ENCODE data around the gene WSB1.

WSB1 gene

DNA sequence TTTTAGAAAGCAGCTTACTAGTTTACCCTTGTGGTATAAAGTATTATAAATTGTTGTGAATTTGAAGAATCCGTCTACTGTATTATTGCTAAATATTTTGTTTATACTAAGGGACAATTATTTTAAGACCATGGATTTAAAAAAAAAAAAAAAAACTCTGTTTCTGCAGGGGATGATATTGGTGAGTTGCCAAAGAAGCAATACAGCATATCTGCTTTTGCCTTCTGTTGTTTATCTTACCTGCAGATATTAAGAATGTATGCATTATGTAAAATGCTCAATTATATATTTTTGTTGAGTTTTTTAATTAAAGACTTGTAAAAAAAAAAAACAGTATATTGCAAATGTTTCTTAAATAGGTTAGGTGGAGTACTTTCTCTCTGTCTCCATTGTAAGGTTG, 19.4 kb downstream of the WSB1 start:
- FAIRE-seq = no peak
- TF ChIP-seq SPI1 (IDR thresholded peaks at IDR 0.05; ENCODE audit: low read depth, low read length) (no peak), TAF1 (IDR thresholded peaks at IDR 0.05; ENCODE audit: low read depth, low read length) (no peak), PAX5 (IDR thresholded peaks at IDR 0.05; ENCODE audit: insufficient read depth, low read length, severe bottlenecking) (no peak), POU2F2 (IDR thresholded peaks at IDR 0.05; ENCODE audit: low read depth, low read length) (no peak), POLR2AphosphoS5 (IDR thresholded peaks at IDR 0.05; ENCODE audit: low read depth, low read length) (no peak), POLR2A (IDR thresholded peaks at IDR 0.05; ENCODE audit: low read depth, low read length) (no peak)

DNA sequence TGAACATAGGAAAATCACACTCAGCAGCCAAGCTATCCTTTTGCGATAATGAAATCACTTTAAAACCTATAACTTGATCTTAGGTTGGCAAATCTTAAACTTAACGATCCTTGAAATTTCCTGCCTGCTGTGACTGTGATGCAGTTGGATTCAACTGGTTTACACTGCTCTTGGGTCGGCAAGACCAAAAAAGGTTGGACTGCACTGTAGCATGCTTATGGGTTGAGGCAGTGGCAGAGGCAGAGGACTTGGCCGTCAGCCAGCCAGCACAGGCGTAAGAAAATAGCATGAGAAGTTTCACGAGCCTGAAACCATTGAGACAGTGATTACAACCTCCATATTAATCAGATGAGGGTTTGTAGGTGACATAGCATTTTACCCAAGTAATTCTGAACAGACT, 21.4 kb downstream of the WSB1 start:
- no peak for TF ChIP-seq POLR2AphosphoS5 (IDR thresholded peaks at IDR 0.05; ENCODE audit: low read depth, low read length)
- no peak for TF ChIP-seq TAF1 (IDR thresholded peaks at IDR 0.05; ENCODE audit: low read depth, low read length)
- TF ChIP-seq POLR2A (IDR thresholded peaks at IDR 0.05; ENCODE audit: low read depth, low read length) = no peak
- no peak for TF ChIP-seq SPI1 (IDR thresholded peaks at IDR 0.05; ENCODE audit: low read depth, low read length)
- no peak for TF ChIP-seq POU2F2 (IDR thresholded peaks at IDR 0.05; ENCODE audit: low read depth, low read length)
- TF ChIP-seq PAX5 (IDR thresholded peaks at IDR 0.05; ENCODE audit: insufficient read depth, low read length, severe bottlenecking) = no peak
- FAIRE-seq = no peak
- DNase-seq (ENCODE audit: insufficient read length, low spot score) = no peak

More for the DNA sequence above, 19.4 kb downstream of the WSB1 start:
- no peak for DNase-seq (ENCODE audit: insufficient read length, low spot score)

DNA sequence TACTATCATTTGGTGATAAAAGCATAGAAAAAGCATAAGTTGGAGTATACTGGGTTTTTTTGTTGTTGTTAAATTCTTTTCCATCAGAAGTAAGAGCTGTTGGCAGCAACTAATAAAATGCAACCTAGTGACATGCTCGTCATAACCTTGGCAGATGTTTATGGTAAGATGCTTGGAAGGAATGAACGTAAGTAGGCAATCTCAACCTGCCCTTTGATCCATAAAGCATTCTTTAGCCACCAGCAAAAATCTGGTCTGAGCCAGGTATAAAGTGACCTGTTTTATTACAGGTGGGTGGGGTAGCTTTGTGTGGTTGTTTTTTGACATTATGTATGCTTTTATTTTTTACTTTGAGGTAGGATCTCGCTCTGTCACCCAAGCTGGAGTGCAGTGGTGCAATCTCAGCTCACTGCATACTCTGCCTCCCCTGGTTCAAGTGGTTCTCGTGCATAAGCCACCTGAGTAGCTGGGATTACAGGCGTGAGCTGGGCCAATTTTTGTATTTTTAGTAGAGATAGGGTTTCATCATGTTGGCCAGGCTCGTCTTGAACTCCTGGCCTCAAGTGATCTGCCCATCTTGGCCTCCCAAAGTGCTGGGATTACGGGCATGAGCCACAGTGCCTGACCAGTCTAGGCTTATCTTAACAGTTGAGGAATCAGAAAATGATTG, 22.0 kb downstream of the WSB1 start:
- DNase-seq (ENCODE audit: insufficient read length, low spot score) (no peak), FAIRE-seq (no peak)
- TF ChIP-seq POLR2A (IDR thresholded peaks at IDR 0.05; ENCODE audit: low read depth, low read length) (no peak), POU2F2 (IDR thresholded peaks at IDR 0.05; ENCODE audit: low read depth, low read length) (no peak), POLR2AphosphoS5 (IDR thresholded peaks at IDR 0.05; ENCODE audit: low read depth, low read length) (no peak), SPI1 (IDR thresholded peaks at IDR 0.05; ENCODE audit: low read depth, low read length) (no peak), TAF1 (IDR thresholded peaks at IDR 0.05; ENCODE audit: low read depth, low read length) (no peak), PAX5 (IDR thresholded peaks at IDR 0.05; ENCODE audit: insufficient read depth, low read length, severe bottlenecking) (no peak)

DNA sequence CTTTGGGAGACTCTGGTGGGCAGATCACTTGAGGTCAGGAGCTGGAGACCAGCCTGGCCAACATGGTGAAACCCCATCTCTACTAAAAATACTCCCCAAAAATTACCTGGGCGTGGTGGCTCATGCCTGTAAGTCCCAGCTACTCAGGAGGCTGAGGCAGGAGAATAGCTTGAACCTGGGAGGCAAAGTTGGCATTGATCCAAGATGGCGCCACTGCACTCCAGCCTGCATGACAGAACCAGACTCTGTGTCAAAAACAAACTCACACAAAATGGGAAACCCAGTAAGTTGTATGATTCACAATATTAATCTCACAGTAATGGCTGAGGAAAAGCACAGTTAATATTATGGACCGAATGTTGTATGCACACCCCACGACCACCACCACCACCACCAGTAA, 24.3 kb downstream of the WSB1 start:
- FAIRE-seq (no peak), DNase-seq (ENCODE audit: insufficient read length, low spot score) (no peak)
- TF ChIP-seq SPI1 (IDR thresholded peaks at IDR 0.05; ENCODE audit: low read depth, low read length) = no peak
- TF ChIP-seq TAF1 (IDR thresholded peaks at IDR 0.05; ENCODE audit: low read depth, low read length) = no peak
- no peak for TF ChIP-seq POLR2A (IDR thresholded peaks at IDR 0.05; ENCODE audit: low read depth, low read length)
- no peak for TF ChIP-seq POLR2AphosphoS5 (IDR thresholded peaks at IDR 0.05; ENCODE audit: low read depth, low read length)
- TF ChIP-seq PAX5 (IDR thresholded peaks at IDR 0.05; ENCODE audit: insufficient read depth, low read length, severe bottlenecking) = no peak
- no peak for TF ChIP-seq POU2F2 (IDR thresholded peaks at IDR 0.05; ENCODE audit: low read depth, low read length)

DNA sequence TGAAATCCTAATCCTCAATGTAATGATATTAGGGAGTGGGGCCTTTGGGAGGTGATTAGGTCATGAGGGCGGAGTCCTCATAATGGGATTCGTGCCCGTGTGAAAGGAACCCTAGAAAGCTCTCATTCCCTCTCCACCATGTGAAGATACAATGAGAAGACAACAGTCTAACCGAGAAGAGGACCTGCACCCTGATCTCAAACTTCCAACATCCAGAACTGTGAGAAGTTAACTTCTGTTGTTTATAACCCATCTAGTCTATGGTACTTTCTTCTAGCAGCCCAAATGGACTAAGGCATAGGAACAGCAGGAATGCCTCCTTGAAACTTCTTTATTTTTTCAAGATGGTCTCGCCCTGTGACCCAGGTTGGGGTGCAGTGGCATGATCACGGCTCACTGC, 24.7 kb downstream of the WSB1 start:
- TF ChIP-seq POLR2A (IDR thresholded peaks at IDR 0.05; ENCODE audit: low read depth, low read length) (no peak), PAX5 (IDR thresholded peaks at IDR 0.05; ENCODE audit: insufficient read depth, low read length, severe bottlenecking) (no peak), SPI1 (IDR thresholded peaks at IDR 0.05; ENCODE audit: low read depth, low read length) (no peak), POLR2AphosphoS5 (IDR thresholded peaks at IDR 0.05; ENCODE audit: low read depth, low read length) (no peak)
- no peak for FAIRE-seq
- DNase-seq (ENCODE audit: insufficient read length, low spot score) = no peak

DNA sequence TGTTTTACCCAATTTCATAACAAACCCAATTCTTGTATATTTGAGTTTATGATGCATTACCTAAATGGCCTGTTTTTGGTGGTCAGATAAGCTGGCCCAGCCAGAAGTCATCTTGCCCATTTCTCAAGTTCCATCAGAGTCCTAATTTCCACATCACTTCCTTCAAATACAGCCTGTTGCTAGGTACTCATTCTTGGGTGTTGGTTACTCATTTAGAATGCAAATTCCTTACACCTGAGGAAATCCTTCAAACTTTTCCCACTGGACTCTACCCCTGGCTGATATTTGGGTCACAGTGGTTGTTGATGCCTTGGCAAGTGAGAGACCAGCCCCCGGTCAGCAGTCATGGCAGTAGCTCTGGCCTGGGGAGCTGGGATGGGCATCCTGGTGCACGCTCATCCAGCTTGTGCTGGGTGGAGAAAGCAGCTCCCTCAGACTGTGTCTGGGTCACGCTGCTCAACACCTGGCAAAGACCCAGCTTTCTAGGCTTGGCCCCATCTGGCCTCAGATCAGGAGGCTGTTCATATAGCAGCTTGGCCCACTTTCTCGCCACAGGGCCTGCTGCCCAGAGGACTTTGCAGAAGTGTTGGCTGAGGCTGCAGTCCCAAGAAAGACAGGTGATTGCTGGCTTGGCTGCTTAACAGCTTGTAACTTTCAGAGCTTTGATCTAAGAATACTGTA, 25.8 kb downstream of the WSB1 start:
- DNase-seq (ENCODE audit: insufficient read length, low spot score) (no peak), FAIRE-seq (no peak)
- TF ChIP-seq POU2F2 (IDR thresholded peaks at IDR 0.05; ENCODE audit: low read depth, low read length) (no peak), TAF1 (IDR thresholded peaks at IDR 0.05; ENCODE audit: low read depth, low read length) (no peak), POLR2A (IDR thresholded peaks at IDR 0.05; ENCODE audit: low read depth, low read length) (no peak), PAX5 (IDR thresholded peaks at IDR 0.05; ENCODE audit: insufficient read depth, low read length, severe bottlenecking) (no peak), SPI1 (IDR thresholded peaks at IDR 0.05; ENCODE audit: low read depth, low read length) (no peak), POLR2AphosphoS5 (IDR thresholded peaks at IDR 0.05; ENCODE audit: low read depth, low read length) (no peak)

DNA sequence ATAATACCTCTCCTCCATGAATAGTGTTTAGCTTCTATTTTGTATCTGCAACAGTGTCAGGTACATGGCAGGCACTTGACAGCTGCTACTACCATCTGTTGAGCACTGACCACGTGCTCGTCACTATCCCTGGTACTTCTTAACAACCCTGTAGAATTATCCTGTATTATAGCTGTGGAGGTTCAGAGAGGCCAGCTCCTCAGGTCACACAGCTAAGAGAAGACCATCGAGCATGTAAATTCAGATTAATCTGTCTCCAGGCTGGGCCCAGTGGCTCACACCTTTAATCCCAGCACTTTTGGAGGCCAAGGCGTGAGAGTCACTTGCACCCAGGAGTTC, 26.3 kb downstream of the WSB1 start:
- DNase-seq (ENCODE audit: insufficient read length, low spot score) (no peak), FAIRE-seq (no peak)
- TF ChIP-seq TAF1 (IDR thresholded peaks at IDR 0.05; ENCODE audit: low read depth, low read length) (no peak), POLR2A (IDR thresholded peaks at IDR 0.05; ENCODE audit: low read depth, low read length) (no peak), SPI1 (IDR thresholded peaks at IDR 0.05; ENCODE audit: low read depth, low read length) (no peak), POU2F2 (IDR thresholded peaks at IDR 0.05; ENCODE audit: low read depth, low read length) (no peak), POLR2AphosphoS5 (IDR thresholded peaks at IDR 0.05; ENCODE audit: low read depth, low read length) (no peak), PAX5 (IDR thresholded peaks at IDR 0.05; ENCODE audit: insufficient read depth, low read length, severe bottlenecking) (no peak)

DNA sequence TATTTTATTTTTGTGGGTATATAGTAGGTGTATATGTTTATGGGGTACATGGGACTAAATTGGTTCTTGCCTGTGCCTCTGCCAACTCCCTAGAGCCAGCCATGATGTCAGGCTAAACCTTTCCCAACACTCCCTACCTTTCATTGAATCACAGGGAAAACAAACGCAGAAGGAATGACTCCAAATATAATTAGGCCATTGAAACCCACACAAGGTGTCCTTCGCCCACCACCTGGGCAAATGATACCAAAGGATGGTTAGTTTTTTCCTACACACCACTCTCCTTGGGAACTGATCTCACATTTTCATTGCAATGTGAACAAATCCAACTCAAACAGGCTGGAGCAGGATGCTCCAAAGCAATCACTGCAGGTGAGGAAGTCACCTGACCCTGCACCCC, 27.5 kb downstream of the WSB1 start:
- TF ChIP-seq POLR2AphosphoS5 (IDR thresholded peaks at IDR 0.05; ENCODE audit: low read depth, low read length) = no peak
- TF ChIP-seq PAX5 (IDR thresholded peaks at IDR 0.05; ENCODE audit: insufficient read depth, low read length, severe bottlenecking) = no peak
- no peak for TF ChIP-seq TAF1 (IDR thresholded peaks at IDR 0.05; ENCODE audit: low read depth, low read length)
- no peak for TF ChIP-seq POU2F2 (IDR thresholded peaks at IDR 0.05; ENCODE audit: low read depth, low read length)
- TF ChIP-seq SPI1 (IDR thresholded peaks at IDR 0.05; ENCODE audit: low read depth, low read length) = no peak
- TF ChIP-seq POLR2A (IDR thresholded peaks at IDR 0.05; ENCODE audit: low read depth, low read length) = no peak
- DNase-seq (ENCODE audit: insufficient read length, low spot score) = no peak
- no peak for FAIRE-seq

DNA sequence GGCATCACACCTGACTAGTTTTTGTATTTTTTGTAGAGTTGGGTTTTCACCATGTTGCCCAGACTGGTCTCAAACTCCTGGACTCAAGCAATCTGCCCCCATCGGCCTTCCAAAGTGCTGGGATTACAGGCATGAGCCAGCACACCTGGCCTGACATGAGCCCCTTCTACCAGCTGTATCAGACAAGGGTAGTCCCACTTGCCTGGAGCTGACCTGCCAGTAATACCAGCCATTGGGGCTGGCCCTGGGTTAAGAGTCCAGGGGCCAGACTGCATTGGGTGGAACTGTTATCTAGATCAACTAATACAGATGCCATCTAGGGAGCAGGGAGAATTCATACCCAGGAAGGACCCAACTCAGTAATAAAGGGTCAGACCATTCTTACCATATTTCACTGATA, 28.1 kb downstream of the WSB1 start:
- TF ChIP-seq POLR2AphosphoS5 (IDR thresholded peaks at IDR 0.05; ENCODE audit: low read depth, low read length) = no peak
- TF ChIP-seq SPI1 (IDR thresholded peaks at IDR 0.05; ENCODE audit: low read depth, low read length) = no peak
- no peak for TF ChIP-seq POU2F2 (IDR thresholded peaks at IDR 0.05; ENCODE audit: low read depth, low read length)
- no peak for TF ChIP-seq PAX5 (IDR thresholded peaks at IDR 0.05; ENCODE audit: insufficient read depth, low read length, severe bottlenecking)
- no peak for TF ChIP-seq TAF1 (IDR thresholded peaks at IDR 0.05; ENCODE audit: low read depth, low read length)
- TF ChIP-seq POLR2A (IDR thresholded peaks at IDR 0.05; ENCODE audit: low read depth, low read length) = no peak
- FAIRE-seq (no peak), DNase-seq (ENCODE audit: insufficient read length, low spot score) (no peak)
